Mesenchymal stem cell (in vitro differentiated cells and primary cell): ENCODE data around the gene FHOD3.

ENCODE experiments used
- DNase-seq: peaks from one replicate; pipeline ENCODE4 v3.0.0-alpha.2; 2013
- H2AFZ ChIP-seq: one replicate; pipeline ENCODE4 v1.6.1; 2013; ENCODE audit warnings: low read depth, mild to moderate bottlenecking, control low read depth, inconsistent platforms, low read length, moderate library complexity
- H2AK5ac ChIP-seq: 2 replicates; pipeline ENCODE4 v1.6.1; 2013; ENCODE audit warnings: low read length, moderate library complexity, mild to moderate bottlenecking, inconsistent platforms; ENCODE audit not compliant: severe bottlenecking
- H2BK120ac ChIP-seq: one replicate; pipeline ENCODE4 v1.6.1; 2013; ENCODE audit warnings: low read depth, mild to moderate bottlenecking, inconsistent platforms, low read length, moderate library complexity
- H2BK12ac ChIP-seq, 2 experiments: one replicate each; pipeline ENCODE4 v1.6.1; 2013; ENCODE audit warnings: inconsistent platforms in 2 of 2, low read length in 2 of 2, mild to moderate bottlenecking in 2 of 2, moderate library complexity in 2 of 2, control low read depth in 1 of 2
- H2BK15ac ChIP-seq: one replicate; pipeline ENCODE4 v1.6.1; 2013; ENCODE audit warnings: mild to moderate bottlenecking, low read depth, inconsistent platforms; ENCODE audit not compliant: poor library complexity, severe bottlenecking
- H2BK5ac ChIP-seq: 2 replicates; pipeline ENCODE4 v1.6.1; 2013; ENCODE audit warnings: low read depth, mild to moderate bottlenecking, low read length, control low read depth, inconsistent platforms; ENCODE audit not compliant: poor library complexity, severe bottlenecking
- H3K14ac ChIP-seq, 2 experiments: one replicate each; pipeline ENCODE4 v1.6.1; 2013; ENCODE audit warnings: inconsistent platforms in 2 of 2, low read length in 2 of 2, control low read depth in 1 of 2, mild to moderate bottlenecking in 1 of 2, moderate library complexity in 1 of 2
- H3K18ac ChIP-seq, 2 experiments: one replicate each; pipeline ENCODE4 v1.6.1; 2013; ENCODE audit warnings: inconsistent platforms in 2 of 2, low read length in 2 of 2, control low read depth in 1 of 2, low read depth in 1 of 2, mild to moderate bottlenecking in 1 of 2
- H3K23ac ChIP-seq, 2 experiments: one replicate each; pipeline ENCODE4 v1.6.1; 2013; ENCODE audit warnings: inconsistent platforms in 2 of 2, low read length in 2 of 2, mild to moderate bottlenecking in 2 of 2, moderate library complexity in 2 of 2, control low read depth in 1 of 2
- H3K27ac ChIP-seq: 2 replicates; pipeline ENCODE4 v1.5.1; 2013; ENCODE audit warnings: mild to moderate bottlenecking, moderate library complexity, low read length, control low read depth, inconsistent platforms; ENCODE audit not compliant: poor library complexity, severe bottlenecking
- H3K27me3 ChIP-seq, 2 experiments: 2 replicates each; pipeline versions ENCODE4 v1.6.1 to v1.7.0; 2013; ENCODE audit warnings: low read length in 2 of 2, mild to moderate bottlenecking in 2 of 2, moderate library complexity in 2 of 2, control low read depth in 1 of 2, inconsistent platforms in 1 of 2; ENCODE audit not compliant: control insufficient read depth in 1 of 2, insufficient read depth in 1 of 2
- H3K36me3 ChIP-seq, 2 experiments: 2 replicates each; pipeline versions ENCODE4 v1.6.1 to v1.7.0; 2013; ENCODE audit warnings: low read length in 2 of 2, control low read depth in 1 of 2, inconsistent platforms in 1 of 2, low read depth in 1 of 2, mild to moderate bottlenecking in 1 of 2; ENCODE audit not compliant: insufficient read depth in 2 of 2, control insufficient read depth in 1 of 2
- H3K4ac ChIP-seq, 2 experiments: one replicate each; pipeline ENCODE4 v1.6.1; 2013; ENCODE audit warnings: inconsistent platforms in 2 of 2, low read length in 2 of 2, mild to moderate bottlenecking in 2 of 2, moderate library complexity in 2 of 2, control low read depth in 1 of 2, low read depth in 1 of 2
- H3K4me1 ChIP-seq: 2 replicates; pipeline ENCODE4 v1.6.1; 2013; ENCODE audit warnings: low read depth, low read length, control low read depth; ENCODE audit not compliant: control insufficient read depth, insufficient read depth
- H3K4me2 ChIP-seq: 2 replicates; pipeline ENCODE4 v1.6.1; 2013; ENCODE audit warnings: low read length, mild to moderate bottlenecking, inconsistent platforms; ENCODE audit not compliant: poor library complexity, severe bottlenecking
- H3K4me3 ChIP-seq, 2 experiments: 2 replicates each; pipeline versions ENCODE4 v1.5.1 to v1.7.0; 2013; ENCODE audit warnings: low read length in 2 of 2, mild to moderate bottlenecking in 2 of 2, control low read depth in 1 of 2, low read depth in 1 of 2; ENCODE audit not compliant: insufficient read depth in 1 of 2
- H3K79me1 ChIP-seq: replicated peaks from 2 replicates; pipeline ENCODE4 v1.6.1; 2013; ENCODE audit warnings: mild to moderate bottlenecking, control low read depth, low read length, inconsistent platforms; ENCODE audit not compliant: poor library complexity, severe bottlenecking
- H3K9ac ChIP-seq: 2 replicates; pipeline ENCODE4 v1.7.0; 2013; ENCODE audit warnings: mild to moderate bottlenecking, low read length, moderate library complexity
- H3K9me3 ChIP-seq: 2 replicates; pipeline ENCODE4 v1.7.0; 2013; ENCODE audit warnings: mild to moderate bottlenecking, low read length; ENCODE audit not compliant: control insufficient read depth
- H4K8ac ChIP-seq: one replicate; pipeline ENCODE4 v1.6.1; 2013; ENCODE audit warnings: inconsistent platforms, mild to moderate bottlenecking, low read length, moderate library complexity
- H4K91ac ChIP-seq: one replicate; pipeline ENCODE4 v1.6.1; 2013; ENCODE audit warnings: mild to moderate bottlenecking, low read length, inconsistent platforms
- WGBS: methylation state at CpG from one replicate; pipeline ENCODE4 v1.1.7; 2013; ENCODE audit warnings: mixed read lengths; 5-methylcytosine and 5-hydroxymethylcytosine counted together

FHOD3 gene

GRCh38 chr18:36602620-36603019 is 305.1 kb downstream of the FHOD3 start:
- H3K23ac ChIP-seq = no peak overlapping the region
- no peak for DNase-seq
- H3K18ac ChIP-seq = no peak overlapping the region
- H3K14ac ChIP-seq = no peak overlapping the region
- H3K4me2 ChIP-seq = no peak overlapping the region
- peaks cover 5% of the 10 kb centered on the region for H3K79me1 ChIP-seq
- H3K27ac ChIP-seq = no peak overlapping the region
- H2BK120ac ChIP-seq = no peak overlapping the region
- no peaks in the 10 kb centered on the region for H3K9me3 ChIP-seq
- H2BK12ac ChIP-seq = no peak overlapping the region
- no peak overlapping the region for H3K9ac ChIP-seq
- H3K36me3 ChIP-seq = peaks cover 5 to 18% of the 10 kb centered on the region in 2 experiments
- no peak overlapping the region for H2BK15ac ChIP-seq
- no peak overlapping the region for H2BK5ac ChIP-seq
- no peak overlapping the region for H4K91ac ChIP-seq
- H3K4ac ChIP-seq = no peak overlapping the region
- no peak overlapping the region for H3K4me3 ChIP-seq
- H4K8ac ChIP-seq = no peak overlapping the region
- WGBS = 83% methylated on average over 4 of the region's 4 CpGs
- H3K4me1 ChIP-seq = no peaks in the 10 kb centered on the region
- no peak overlapping the region for H2AK5ac ChIP-seq
- no peaks in the 10 kb centered on the region for H3K27me3 ChIP-seq
- H2AFZ ChIP-seq = no peak overlapping the region

GRCh38 chr18:36608107-36608506 is 310.6 kb downstream of the FHOD3 start:
- Histone ChIP-seq H2BK5ac (no peak overlapping the region), H3K27me3 (no peaks in the 10 kb centered on the region), H3K4ac (no peak overlapping the region), H3K23ac (no peak overlapping the region), H3K4me3 (no peak overlapping the region), H3K4me1 (no peaks in the 10 kb centered on the region), H3K18ac (no peak overlapping the region), H3K79me1 (no peaks in the 10 kb centered on the region), H2BK15ac (no peak overlapping the region), H3K9ac (no peak overlapping the region), H3K4me2 (no peak overlapping the region), H3K36me3 (peaks cover 7 to 15% of the 10 kb centered on the region in 2 experiments), H3K27ac (no peak overlapping the region), H3K14ac (no peak overlapping the region), H2AFZ (no peak overlapping the region), H2BK12ac (no peak overlapping the region), H2BK120ac (no peak overlapping the region), H2AK5ac (no peak overlapping the region), H4K91ac (no peak overlapping the region), H4K8ac (no peak overlapping the region), H3K9me3 (no peaks in the 10 kb centered on the region)
- WGBS = 100% methylated on average over 1 of the region's 3 CpGs
- no peak for DNase-seq

GRCh38 chr18:36610258-36610657 is 312.7 kb downstream of the FHOD3 start:
- H2BK120ac ChIP-seq = no peak overlapping the region
- no peak overlapping the region for H3K9ac ChIP-seq
- H3K4me3 ChIP-seq = no peak overlapping the region
- no peak overlapping the region for H3K14ac ChIP-seq
- H2BK5ac ChIP-seq = no peak overlapping the region
- H3K79me1 ChIP-seq = no peaks in the 10 kb centered on the region
- WGBS = 92% methylated on average over 8 of the region's 8 CpGs
- H3K4me1 ChIP-seq = no peaks in the 10 kb centered on the region
- H2BK12ac ChIP-seq = no peak overlapping the region
- H2AFZ ChIP-seq = no peak overlapping the region
- no peak overlapping the region for H3K23ac ChIP-seq
- H3K9me3 ChIP-seq = no peaks in the 10 kb centered on the region
- H4K91ac ChIP-seq = no peak overlapping the region
- H3K18ac ChIP-seq = no peak overlapping the region
- H3K36me3 ChIP-seq = peaks cover 10 to 15% of the 10 kb centered on the region in 2 experiments
- H3K4ac ChIP-seq = no peak overlapping the region
- H4K8ac ChIP-seq = no peak overlapping the region
- H3K4me2 ChIP-seq = no peak overlapping the region
- H2BK15ac ChIP-seq = no peak overlapping the region
- H2AK5ac ChIP-seq = no peak overlapping the region
- no peaks in the 10 kb centered on the region for H3K27me3 ChIP-seq
- H3K27ac ChIP-seq = no peak overlapping the region
- no peak for DNase-seq

- H2AFZ ChIP-seq = no peak overlapping the region
- H3K4me3 ChIP-seq = no peak overlapping the region
- H3K27me3 ChIP-seq = no peaks in the 10 kb centered on the region
- no peak overlapping the region for H3K4ac ChIP-seq
- no peak overlapping the region for H3K27ac ChIP-seq
- DNase-seq = no peak
- no peak overlapping the region for H3K23ac ChIP-seq
- no peak overlapping the region for H2BK5ac ChIP-seq
- H3K14ac ChIP-seq = no peak overlapping the region
- no peak overlapping the region for H4K8ac ChIP-seq
- no peak overlapping the region for H3K4me2 ChIP-seq
- peaks cover 10 to 15% of the 10 kb centered on the region in 2 experiments for H3K36me3 ChIP-seq
- no peaks in the 10 kb centered on the region for H3K9me3 ChIP-seq
- no peak overlapping the region for H2BK15ac ChIP-seq
- H3K4me1 ChIP-seq = no peaks in the 10 kb centered on the region
- H2AK5ac ChIP-seq = no peak overlapping the region
- H4K91ac ChIP-seq = no peak overlapping the region
- 50% methylated on average over 1 of the region's 2 CpGs for WGBS
- no peaks in the 10 kb centered on the region for H3K79me1 ChIP-seq
- no peak overlapping the region for H3K18ac ChIP-seq
- no peak overlapping the region for H2BK12ac ChIP-seq
- no peak overlapping the region for H3K9ac ChIP-seq
- no peak overlapping the region for H2BK120ac ChIP-seq
Measured at GRCh38 chr18:36610661-36611060, 313.1 kb downstream of the FHOD3 start.
